WERI-Rb-1 (cell line): ENCODE measurements around the gene ZNF624.
"Not testable (repeated sequence)": the region's sequence is repeated elsewhere in the genome, so short reads cannot be mapped to it uniquely, and the experiment has no call there.

Experiments
- DNase-seq: peaks from one replicate; pipeline ENCODE4 v3.0.0-alpha.2; 2020
- H3K27ac ChIP-seq: fragments of 250-450 bp; sonication (Bioruptor Pico); 2 replicates; pipeline ENCODE4 v1.5.1; 2020; ENCODE audit warnings: mild to moderate bottlenecking, moderate library complexity
- H3K27me3 ChIP-seq: fragments of 250-450 bp; sonication (Bioruptor Pico); 2 replicates; pipeline ENCODE4 v1.5.1; 2021; ENCODE audit warnings: mild to moderate bottlenecking, low read depth, moderate library complexity; ENCODE audit not compliant: insufficient read depth, severe bottlenecking
- H3K36me3 ChIP-seq: fragments of 250-450 bp; sonication (Bioruptor Pico); 2 replicates; pipeline ENCODE4 v1.5.1; 2020; ENCODE audit warnings: mild to moderate bottlenecking, moderate library complexity
- H3K4me3 ChIP-seq: 2 replicates; pipeline ENCODE4 v1.5.1; 2011; ENCODE audit warnings: low read depth, mild to moderate bottlenecking, control low read depth, low read length
- H3K9me3 ChIP-seq: fragments of 250-450 bp; sonication (Bioruptor Pico); 2 replicates; pipeline ENCODE4 v1.5.1; 2021; ENCODE audit warnings: mild to moderate bottlenecking, moderate library complexity; ENCODE audit not compliant: severe bottlenecking
- CTCF ChIP-seq: IDR thresholded peaks from 2 replicates; pipeline ENCODE4 v1.5.1; 2011; ENCODE audit warnings: low read depth, mild to moderate bottlenecking, control low read depth, inconsistent platforms, low read length

The ZNF624 gene

GRCh38 chr17:16653367-16654041 lies at the start of gene ZNF624:
Gene ZNF624, minus strand, starts transcription at chr17:16653850.
- TF ChIP-seq CTCF: no peak
- peak within 1 kb of the TSS; percentile 91 for H3K27ac ChIP-seq

GRCh38 chr17:16697603-16698002 lies 44.0 kb upstream of the ZNF624 start:
- H3K36me3 ChIP-seq, H3K9me3 ChIP-seq, H3K27ac ChIP-seq, H3K27me3 ChIP-seq, DNase-seq, H3K4me3 ChIP-seq: not testable (repeated sequence)

More at GRCh38 chr17:16653367-16654041, at the start of gene ZNF624:
- DNase-seq: peak; percentile 97
- Histone ChIP-seq H3K36me3 (no peaks in the 10 kb centered on the region), H3K27me3 (no peaks in the 10 kb centered on the region), H3K9me3 (no peaks in the 10 kb centered on the region), H3K4me3 (peak within 1 kb of the TSS; percentile 76)

- H3K27me3 ChIP-seq, DNase-seq, H3K4me3 ChIP-seq, H3K27ac ChIP-seq, H3K36me3 ChIP-seq, H3K9me3 ChIP-seq: not testable (repeated sequence)
Measured at GRCh38 chr17:16690447-16690846, 36.8 kb upstream of the ZNF624 start.

GRCh38 chr17:16689731-16690281 lies 36.2 kb upstream of the ZNF624 start, which contains the start of gene CCDC144A:
Gene CCDC144A, plus strand, starts transcription at chr17:16690241. Its CDS starts 160 bp downstream, at chr17:16690401.
- H3K27me3 ChIP-seq, H3K4me3 ChIP-seq, H3K36me3 ChIP-seq, H3K9me3 ChIP-seq, H3K27ac ChIP-seq: not testable (repeated sequence)
- DNase-seq: peak; percentile 59
- peak; percentile 80 for TF ChIP-seq CTCF

- H3K27ac ChIP-seq, DNase-seq, H3K27me3 ChIP-seq, H3K36me3 ChIP-seq, H3K9me3 ChIP-seq, H3K4me3 ChIP-seq: not testable (repeated sequence)
Measured at GRCh38 chr17:16687151-16687550, 33.5 kb upstream of the ZNF624 start.

- H3K4me3 ChIP-seq, H3K36me3 ChIP-seq, DNase-seq, H3K27me3 ChIP-seq, H3K27ac ChIP-seq, H3K9me3 ChIP-seq: not testable (repeated sequence)
Measured at GRCh38 chr17:16686019-16686418, 32.4 kb upstream of the ZNF624 start.

- H3K36me3 ChIP-seq, H3K9me3 ChIP-seq, H3K27ac ChIP-seq, H3K27me3 ChIP-seq: not testable (repeated sequence)
- DNase-seq: peak; percentile 21
- H3K4me3 ChIP-seq: peak overlapping the region; percentile 19; the same call in 1 of the 2 replicates
Measured at GRCh38 chr17:16683290-16684138, 29.9 kb upstream of the ZNF624 start.

- no peaks in the 10 kb centered on the region for H3K36me3 ChIP-seq
- H3K27me3 ChIP-seq: no peaks in the 10 kb centered on the region
- no peak overlapping the region for H3K27ac ChIP-seq
- no peak overlapping the region for H3K4me3 ChIP-seq
- TF ChIP-seq CTCF: no peak
- H3K9me3 ChIP-seq: no peaks in the 10 kb centered on the region
- DNase-seq: no peak
Measured at GRCh38 chr17:16676676-16677268, 23.1 kb upstream of the ZNF624 start.

GRCh38 chr17:16666907-16667636 lies 13.4 kb upstream of the ZNF624 start:
- H3K36me3 ChIP-seq, H3K27me3 ChIP-seq, H3K27ac ChIP-seq, H3K4me3 ChIP-seq, H3K9me3 ChIP-seq, DNase-seq: not testable (repeated sequence)

GRCh38 chr17:16666553-16666906 lies 12.9 kb upstream of the ZNF624 start:
- not testable (repeated sequence) for H3K4me3 ChIP-seq, H3K27ac ChIP-seq, H3K9me3 ChIP-seq, H3K27me3 ChIP-seq, DNase-seq, H3K36me3 ChIP-seq
